ENCODE data around the gene LPCAT1. TPM values are rescaled to one million over a fixed set of nuclear protein-coding genes. Genes with fewer than 3 reads are reported as not detected.
A peak's percentile ranks its signal among the peaks of the same experiment; 100 is the strongest.
"Not testable (repeated sequence)": the region's sequence is repeated elsewhere in the genome, so short reads cannot be mapped to it uniquely, and the experiment has no call there.

The LPCAT1 gene
- total RNA-seq, 1 donor from 2014 or later = 37.9 TPM

DNA sequence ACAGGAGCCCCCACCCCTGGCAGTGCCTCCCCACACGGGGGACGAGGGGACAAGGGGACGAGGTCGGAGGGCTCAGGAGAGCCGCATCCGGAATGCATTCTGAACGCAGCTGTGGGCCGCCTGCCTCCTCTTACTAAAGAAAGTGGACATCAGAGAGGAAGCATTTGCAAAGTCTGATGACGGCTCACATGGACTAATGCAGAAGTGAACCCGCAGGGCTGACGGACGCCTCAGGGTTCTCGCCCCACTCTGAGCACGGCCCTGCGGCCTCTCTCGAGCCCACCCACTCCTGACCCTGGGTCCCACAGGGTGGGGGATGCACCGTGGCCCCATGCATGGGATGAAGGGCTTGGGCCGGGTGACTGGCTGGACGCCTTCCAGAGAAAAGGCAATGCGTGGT, 5.9 kb downstream of the LPCAT1 start:
- Mint-ChIP-seq H3K27me3 (ENCODE audit: unreplicated experiment) (no peaks in the 10 kb centered on the region), H3K9me3 (ENCODE audit: unreplicated experiment) (no peaks in the 10 kb centered on the region), H3K36me3 (ENCODE audit: unreplicated experiment) (peaks cover 10% of the 10 kb centered on the region), H3K4me3 (ENCODE audit: unreplicated experiment) (no peak overlapping the region), H3K27ac (ENCODE audit: unreplicated experiment) (no peak overlapping the region), H3K4me1 (ENCODE audit: unreplicated experiment) (peaks cover 24% of the 10 kb centered on the region)
- peak; percentile 80 for DNase-seq (ENCODE audit: extremely low spot score, unreplicated experiment)
- TF ChIP-seq, protein P1, sequence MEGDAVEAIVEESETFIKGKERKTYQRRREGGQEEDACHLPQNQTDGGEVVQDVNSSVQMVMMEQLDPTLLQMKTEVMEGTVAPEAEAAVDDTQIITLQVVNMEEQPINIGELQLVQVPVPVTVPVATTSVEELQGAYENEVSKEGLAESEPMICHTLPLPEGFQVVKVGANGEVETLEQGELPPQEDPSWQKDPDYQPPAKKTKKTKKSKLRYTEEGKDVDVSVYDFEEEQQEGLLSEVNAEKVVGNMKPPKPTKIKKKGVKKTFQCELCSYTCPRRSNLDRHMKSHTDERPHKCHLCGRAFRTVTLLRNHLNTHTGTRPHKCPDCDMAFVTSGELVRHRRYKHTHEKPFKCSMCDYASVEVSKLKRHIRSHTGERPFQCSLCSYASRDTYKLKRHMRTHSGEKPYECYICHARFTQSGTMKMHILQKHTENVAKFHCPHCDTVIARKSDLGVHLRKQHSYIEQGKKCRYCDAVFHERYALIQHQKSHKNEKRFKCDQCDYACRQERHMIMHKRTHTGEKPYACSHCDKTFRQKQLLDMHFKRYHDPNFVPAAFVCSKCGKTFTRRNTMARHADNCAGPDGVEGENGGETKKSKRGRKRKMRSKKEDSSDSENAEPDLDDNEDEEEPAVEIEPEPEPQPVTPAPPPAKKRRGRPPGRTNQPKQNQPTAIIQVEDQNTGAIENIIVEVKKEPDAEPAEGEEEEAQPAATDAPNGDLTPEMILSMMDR (IDR thresholded peaks at IDR 0.05) = no peak

DNA sequence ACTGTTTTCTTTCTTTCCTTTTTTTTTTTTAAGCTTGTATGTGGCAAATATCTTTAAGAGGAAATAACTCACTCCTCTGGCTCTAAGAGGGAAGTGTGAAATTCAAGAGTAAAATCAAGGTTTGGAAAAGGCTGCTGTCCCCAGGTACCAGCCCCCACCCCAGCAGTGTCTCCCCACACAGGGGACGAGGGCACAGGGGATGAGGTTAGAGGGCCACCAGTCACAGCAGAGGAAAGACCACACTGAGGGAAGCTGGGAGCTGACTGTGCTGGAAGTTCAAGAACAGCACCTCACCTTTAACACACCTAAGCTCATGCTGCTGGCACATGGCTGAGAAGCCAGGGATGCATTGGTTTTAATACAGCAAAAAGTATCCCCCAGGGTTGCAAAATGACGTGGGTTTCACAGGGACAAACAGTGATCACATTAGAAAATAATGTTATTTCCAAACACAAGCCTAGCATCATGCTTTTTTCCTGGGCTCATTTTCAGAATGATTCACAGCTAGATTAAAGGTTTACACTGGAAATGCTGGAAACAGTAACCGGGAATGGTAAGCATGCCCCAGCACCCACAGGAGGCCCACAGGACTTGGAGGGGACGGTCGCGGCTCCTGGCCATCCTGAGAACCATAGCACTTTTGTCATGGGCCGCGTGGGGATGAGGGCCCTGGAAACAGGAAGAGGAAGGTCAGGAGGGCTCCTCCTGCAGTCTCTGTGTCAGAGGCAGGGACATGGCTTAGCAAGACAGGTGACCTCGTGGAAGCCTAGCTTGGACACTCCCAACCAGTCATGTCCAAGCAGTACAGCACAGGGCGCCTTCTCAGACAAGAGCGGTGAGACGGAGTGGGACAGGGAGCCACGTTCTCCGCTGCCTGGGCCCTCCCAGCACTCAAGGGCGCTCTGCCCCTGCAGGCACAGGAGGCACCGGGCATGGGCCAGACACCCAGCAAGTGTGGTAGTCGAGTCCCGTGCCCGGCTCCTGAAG, 6.9 kb downstream of the LPCAT1 start:
- H3K27me3 Mint-ChIP-seq (ENCODE audit: unreplicated experiment) = no peaks in the 10 kb centered on the region
- H3K9me3 Mint-ChIP-seq (ENCODE audit: unreplicated experiment) = no peaks in the 10 kb centered on the region
- H3K4me3 Mint-ChIP-seq (ENCODE audit: unreplicated experiment) = no peak overlapping the region
- TF ChIP-seq, protein P1 (IDR thresholded peaks at IDR 0.05) = no peak
- H3K36me3 Mint-ChIP-seq (ENCODE audit: unreplicated experiment) = peaks cover 10% of the 10 kb centered on the region
- H3K4me1 Mint-ChIP-seq (ENCODE audit: unreplicated experiment) = peaks cover 17% of the 10 kb centered on the region
- peak; percentile 74 for DNase-seq (ENCODE audit: extremely low spot score, unreplicated experiment)
- no peak overlapping the region for H3K27ac Mint-ChIP-seq (ENCODE audit: unreplicated experiment)

DNA sequence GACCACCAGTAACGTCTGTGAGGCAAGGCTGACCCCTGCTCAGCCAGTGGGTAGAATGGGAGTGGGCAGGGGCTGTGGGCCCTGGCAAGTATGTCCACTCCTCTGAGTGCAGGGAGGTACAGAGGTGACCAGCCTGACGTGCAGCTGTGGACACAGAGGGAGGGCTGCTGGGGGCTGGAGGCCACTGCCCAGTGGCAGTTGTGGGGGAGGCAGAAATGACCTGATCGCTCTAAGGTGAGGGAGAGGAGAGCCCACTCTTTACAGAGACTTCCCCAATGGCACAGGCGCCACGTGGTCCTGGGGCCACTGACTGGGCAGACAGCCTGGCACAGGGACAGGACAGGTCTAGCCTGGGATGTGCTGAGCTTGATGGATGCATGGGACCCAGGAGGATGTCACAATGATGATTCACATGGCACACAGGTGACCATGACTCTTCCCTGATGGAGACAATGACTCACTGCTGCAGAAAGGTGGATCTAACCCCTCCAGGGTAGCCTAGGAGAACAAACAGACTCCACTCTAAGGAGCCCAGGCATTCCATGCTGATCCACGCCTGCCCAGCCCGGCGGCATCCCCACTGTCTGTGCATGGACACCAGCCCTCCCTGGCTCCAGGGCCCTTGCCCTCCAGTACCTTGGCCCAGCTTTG, 7.7 kb downstream of the LPCAT1 start:
- Mint-ChIP-seq H3K27me3 (ENCODE audit: unreplicated experiment) (no peaks in the 10 kb centered on the region), H3K36me3 (ENCODE audit: unreplicated experiment) (peaks cover 10% of the 10 kb centered on the region), H3K4me1 (ENCODE audit: unreplicated experiment) (peaks cover 9% of the 10 kb centered on the region), H3K4me3 (ENCODE audit: unreplicated experiment) (no peak overlapping the region), H3K27ac (ENCODE audit: unreplicated experiment) (no peak overlapping the region), H3K9me3 (ENCODE audit: unreplicated experiment) (no peaks in the 10 kb centered on the region)
- TF ChIP-seq, protein P1 (IDR thresholded peaks at IDR 0.05) = no peak
- DNase-seq (ENCODE audit: extremely low spot score, unreplicated experiment) = peak; percentile 74

- peaks cover 10% of the 10 kb centered on the region for H3K36me3 Mint-ChIP-seq (ENCODE audit: unreplicated experiment)
- peaks cover 7% of the 10 kb centered on the region for H3K4me1 Mint-ChIP-seq (ENCODE audit: unreplicated experiment)
- no peaks in the 10 kb centered on the region for H3K9me3 Mint-ChIP-seq (ENCODE audit: unreplicated experiment)
- DNase-seq (ENCODE audit: extremely low spot score, unreplicated experiment) = peak; percentile 70
- TF ChIP-seq, protein P1 (IDR thresholded peaks at IDR 0.05) = no peak
- no peak overlapping the region for H3K27ac Mint-ChIP-seq (ENCODE audit: unreplicated experiment)
- H3K27me3 Mint-ChIP-seq (ENCODE audit: unreplicated experiment) = no peaks in the 10 kb centered on the region
- H3K4me3 Mint-ChIP-seq (ENCODE audit: unreplicated experiment) = no peak overlapping the region
These were observed 8.3 kb downstream of the LPCAT1 start for GRCh38 chr5:1515311-1515920.

- H3K9me3 Mint-ChIP-seq (ENCODE audit: unreplicated experiment); H3K4me1 Mint-ChIP-seq (ENCODE audit: unreplicated experiment); H3K27me3 Mint-ChIP-seq (ENCODE audit: unreplicated experiment); H3K27ac Mint-ChIP-seq (ENCODE audit: unreplicated experiment); H3K4me3 Mint-ChIP-seq (ENCODE audit: unreplicated experiment): not testable (repeated sequence)
- peaks cover 10% of the 10 kb centered on the region for H3K36me3 Mint-ChIP-seq (ENCODE audit: unreplicated experiment)
- peak; percentile 72 for DNase-seq (ENCODE audit: extremely low spot score, unreplicated experiment)
These were observed 8.9 kb downstream of the LPCAT1 start for GRCh38 chr5:1514819-1515310.
